GM12878 (cell line): ENCODE data around the gene RALGAPB. TPM values are rescaled to one million over a fixed set of nuclear protein-coding genes. Genes with fewer than 3 reads are reported as not detected.

Source experiments
- ATAC-seq: fragments of 200-7000 bp; cut with Tn5 transposase; 3 replicates; pipeline ENCODE4 v1.9.1; 2020; ENCODE audit warnings: mild to moderate bottlenecking, moderate library complexity
- BruUV-seq: library from RNA; stranded (reverse); fragments of 400-500 nt; replicated peaks from 2 replicates; lab custom pipeline; 2021; lab: Mats Ljungman, UMichigan
- CTCF ChIA-PET: fragments of 300-600 bp; sonication (Branson Sonifier 250); formaldehyde crosslinking; extraction: SDS; loops from one replicate; lab custom pipeline; 2021; ENCODE audit warnings: inconsistent platforms; lab: Yijun Ruan, JAX
- POLR2A ChIA-PET: fragments of 350-600 bp; formaldehyde crosslinking; extraction: SDS; loops from one replicate; lab custom pipeline; 2021; ENCODE audit warnings: inconsistent platforms; lab: Charles Lee
- RAD21 ChIA-PET: fragments of 300-600 bp; sonication (Branson Sonifier 250); formaldehyde crosslinking; loops from one replicate; lab custom pipeline; 2023; ENCODE audit warnings: antibody characterized with exemption; ENCODE audit not compliant: unreplicated experiment; lab: Charles Lee
- SMC1A ChIA-PET: fragments of 300-600 bp; sonication (Branson Sonifier 250); formaldehyde crosslinking; loops from one replicate; lab custom pipeline; 2023; ENCODE audit not compliant: unreplicated experiment, uncharacterized antibody; lab: Charles Lee
- DNase-seq: peaks from one replicate; pipeline ENCODE4 v3.0.0-alpha.2; 2011; ENCODE audit warnings: low read depth, low spot score
- FAIRE-seq: peaks from 3 replicates; lab custom pipeline; 2011; peaks lifted over from hg19 to GRCh38; lab: Jason Lieb, UNC
- H2AFZ ChIP-seq: 2 replicates; pipeline ENCODE4 v1.6.0; 2011; ENCODE audit warnings: low read depth, low read length, control low read depth; ENCODE audit not compliant: control insufficient read depth
- H3K27ac ChIP-seq: 2 replicates; pipeline ENCODE4 v1.5.1; 2011; ENCODE audit warnings: control low read depth; ENCODE audit not compliant: control insufficient read depth, insufficient read depth
- H3K27me3 ChIP-seq, 2 experiments: replicated peaks in 1 of 2; 2 replicates each; pipeline versions ENCODE4 v1.6.0 to v1.6.1; 2011; ENCODE audit warnings: low read length in 1 of 2; ENCODE audit not compliant: control insufficient read depth in 2 of 2, insufficient read depth in 2 of 2
- H3K36me3 ChIP-seq, 2 experiments: 2 replicates each; pipeline ENCODE4 v1.5.1; 2011; ENCODE audit warnings: low read length in 1 of 2; ENCODE audit not compliant: control insufficient read depth in 2 of 2, insufficient read depth in 2 of 2
- H3K4me1 ChIP-seq: 2 replicates; pipeline ENCODE4 v1.6.1; 2011; ENCODE audit warnings: mild to moderate bottlenecking, low read length, moderate library complexity, mixed read lengths; ENCODE audit not compliant: control insufficient read depth, insufficient read depth
- H3K4me2 ChIP-seq: 2 replicates; pipeline ENCODE4 v1.6.0; 2011; ENCODE audit warnings: control low read depth; ENCODE audit not compliant: control insufficient read depth, insufficient read depth
- H3K4me3 ChIP-seq: fragments of 200-600 bp; sonication (generic); 2 replicates; pipeline ENCODE4 v1.5.1; 2016
- H3K79me2 ChIP-seq: 2 replicates; pipeline ENCODE4 v1.6.0; 2011; ENCODE audit warnings: low read length; ENCODE audit not compliant: control insufficient read depth, insufficient read depth
- H3K9ac ChIP-seq: 2 replicates; pipeline ENCODE4 v1.8.0; 2011; ENCODE audit warnings: low read length, control low read depth, mixed read lengths; ENCODE audit not compliant: control insufficient read depth, insufficient read depth
- H3K9me3 ChIP-seq: replicated peaks from 3 replicates; pipeline ENCODE4 v1.5.1; 2011; ENCODE audit warnings: mild to moderate bottlenecking, low read length; ENCODE audit not compliant: control insufficient read depth, insufficient read depth
- H4K20me1 ChIP-seq: 2 replicates; pipeline ENCODE4 v1.6.0; 2011; ENCODE audit not compliant: control insufficient read depth, insufficient read depth
- CEBPB ChIP-seq, 2 experiments: fragments of 150-350 bp in 1 of 2; IDR thresholded peaks; 2 replicates each; pipeline ENCODE4 v1.6.1; 2012 to 2014; ENCODE audit warnings: low read depth in 2 of 2, low read length in 2 of 2, borderline replicate concordance in 1 of 2, inconsistent platforms in 1 of 2
- MXI1 ChIP-seq: fragments of 150-350 bp; IDR thresholded peaks from 2 replicates; pipeline ENCODE4 v1.6.1; 2011; ENCODE audit warnings: low read depth, mild to moderate bottlenecking, inconsistent platforms, low read length, improper control_type of control experiment
- NR2F1 ChIP-seq: fragments of 450-650 bp; conservative IDR thresholded peaks from 2 replicates; pipeline ENCODE4 v1.6.1; 2017; ENCODE audit warnings: mild to moderate bottlenecking
- NRF1 ChIP-seq: conservative IDR thresholded peaks from 2 replicates; pipeline ENCODE4 v1.6.1; 2011; ENCODE audit warnings: mild to moderate bottlenecking, low read depth, low read length, improper control_type of control experiment
- SMAD1 ChIP-seq: fragments of 450-650 bp; IDR thresholded peaks from 2 replicates; pipeline ENCODE4 v1.6.1; 2018; ENCODE audit warnings: mild to moderate bottlenecking, low read depth; ENCODE audit not compliant: partially characterized antibody
- YBX1 ChIP-seq: fragments of 450-650 bp; IDR thresholded peaks from 2 replicates; pipeline ENCODE4 v1.6.1; 2016; ENCODE audit warnings: antibody characterized with exemption
- WGBS: methylation state at CpG from one replicate; pipeline ENCODE4 v1.1.6; 2016; ENCODE audit warnings: low lambda C conversion rate; ENCODE audit not compliant: insufficient replicate concordance, insufficient coverage; ENCODE audit errors: missing lambda C conversion rate; 5-methylcytosine and 5-hydroxymethylcytosine counted together
- in situ Hi-C: fragments of 300-500 bp; cut with MboI; formaldehyde crosslinking; loops from 9 replicates; pipeline ENCODE4 v1.14.3; 2018; ENCODE audit warnings: mixed read lengths
- intact Hi-C: fragments of 100-400 bp; cut with micrococcal nuclease; formaldehyde crosslinking; loops from one replicate; pipeline ENCODE4 v1.14.2; 2022; ENCODE audit not compliant: unreplicated experiment
- polyA plus RNA-seq, 11 experiments: library from polyadenylated mRNA; depleted of rRNA in 4 of 11; unstranded in 6 of 11; stranded (reverse) in 5 of 11; fragments of >200 nt; fragmentation: Nextera tagmentation in 4 of 11; fragmentation: Illumina TruSeq in 1 of 11; extraction: Ambion mirVana in 4 of 11; extraction: Trizol in 1 of 11; gene quantifications; 1 replicate in 1 of 11; 2 replicates in 10 of 11; pipeline versions ENCODE4 v1.2.1 to v1.2.3, GENCODE V29; 2011 to 2016; ENCODE audit warnings: inconsistent platforms in 2 of 11, missing spikeins in 2 of 11, low read depth in 1 of 11
- total RNA-seq, 4 experiments: library from RNA; depleted of rRNA in 3 of 4; stranded (reverse); fragments of >200 nt in 3 of 4; fragmentation: Illumina TruSeq in 1 of 4; extraction: Trizol in 1 of 4; gene quantifications; 2 replicates each; pipeline versions ENCODE4 v1.2.1 to v1.2.3, GENCODE V29; 2013 to 2021
- TF ChIP-seq, protein P1 (sequence below): IDR thresholded peaks from 2 replicates; pipeline ENCODE4 v1.6.1; 2011; ENCODE audit warnings: low read depth, mild to moderate bottlenecking, low read length, moderate library complexity, borderline replicate concordance; ENCODE audit errors: extremely low read depth
- TF ChIP-seq, protein P2 (sequence below): IDR thresholded peaks from 2 replicates; pipeline ENCODE4 v1.6.1; 2012; ENCODE audit warnings: low read depth, low read length, improper control_type of control experiment

RALGAPB gene
- total and polyA plus RNA-seq, 10 of the 15 experiments (the other 5 are each of a cell fraction or from before 2014, with no cell fraction given), result 3.7 to 23.2 (median 15.5) TPM

DNA sequence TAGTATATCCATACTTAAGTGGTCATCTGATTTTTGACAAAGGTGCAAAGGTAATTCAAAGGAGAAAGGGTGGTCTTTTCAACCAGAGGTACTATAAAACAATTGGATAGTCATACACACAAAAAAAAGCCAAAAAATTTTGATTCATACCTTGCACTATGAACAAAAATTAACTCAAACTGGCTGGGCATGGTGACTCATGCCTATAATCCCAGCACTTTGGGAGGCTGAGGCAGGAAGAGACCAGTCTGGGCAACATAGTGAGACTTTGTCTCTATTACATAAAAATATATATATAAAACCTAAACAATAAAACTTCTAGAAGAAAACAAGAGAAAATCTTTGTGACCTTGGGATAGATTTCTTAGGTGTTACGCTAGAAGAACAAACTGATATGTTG is 64.5 kb downstream of the RALGAPB start:
- no peak for ATAC-seq

GRCh38 chr20:38538789-38539188 is 66.1 kb downstream of the RALGAPB start:
- no peaks in the 10 kb centered on the region for H3K9me3 ChIP-seq
- no peak overlapping the region for H3K27ac ChIP-seq
- no peak overlapping the region for H2AFZ ChIP-seq
- BruUV-seq, result no TSS peak
- ChIA-PET RAD21 (no interaction called here), POLR2A (no interaction called here), CTCF (interaction anchor here (1.1 kb wide), 1 partner anchor 11 kb away, joined by 5 read pairs; no protein-coding TSS in a partner anchor), SMC1A (no interaction called here)
- in situ Hi-C loops, result no loop called here
- ATAC-seq (no peak), FAIRE-seq (no peak), DNase-seq (no peak)
- no peaks in the 10 kb centered on the region for H4K20me1 ChIP-seq
- 98% methylated on average over 2 of the region's 2 CpGs for WGBS
- TF ChIP-seq NR2F1 (no peak), CEBPB (IDR thresholded peaks at IDR 0.05; ENCODE audit: borderline replicate concordance in 1 of 2, low read depth in 2 of 2, low read length in 2 of 2) (no peak), YBX1 (no peak)
- no peak overlapping the region for H3K9ac ChIP-seq
- intact Hi-C loops, result no loop called here
- no peaks in the 10 kb centered on the region for H3K27me3 ChIP-seq
- H3K79me2 ChIP-seq, result no peaks in the 10 kb centered on the region
- H3K4me2 ChIP-seq, result no peak overlapping the region
- H3K4me1 ChIP-seq, result no peaks in the 10 kb centered on the region
- peaks cover 1 to 24% of the 10 kb centered on the region in 2 experiments; a peak in 3 of 4 replicates for H3K36me3 ChIP-seq
- no peak overlapping the region for H3K4me3 ChIP-seq

More for the DNA sequence above, 64.5 kb downstream of the RALGAPB start:
- Histone ChIP-seq H3K79me2 (no peaks in the 10 kb centered on the region), H3K36me3 (peaks cover 1 to 30% of the 10 kb centered on the region in 2 experiments; a peak in 3 of 4 replicates), H3K4me2 (no peak overlapping the region), H4K20me1 (no peaks in the 10 kb centered on the region), H3K27me3 (no peaks in the 10 kb centered on the region), H3K9ac (no peak overlapping the region), H3K4me1 (no peaks in the 10 kb centered on the region), H2AFZ (no peak overlapping the region), H3K27ac (no peak overlapping the region), H3K4me3 (no peak overlapping the region), H3K9me3 (no peaks in the 10 kb centered on the region)
- ChIA-PET SMC1A (interaction anchor here (1.3 kb wide), 1 partner anchor 21 kb away, joined by 4 read pairs; no protein-coding TSS in a partner anchor), CTCF (no interaction called here), POLR2A (no interaction called here), RAD21 (no interaction called here)
- FAIRE-seq (no peak), DNase-seq (no peak)
- BruUV-seq, result no TSS peak
- in situ Hi-C loops (no loop called here), intact Hi-C loops (no loop called here)
- no peak for TF ChIP-seq MXI1
- no peak for TF ChIP-seq YBX1
- TF ChIP-seq, protein P1, sequence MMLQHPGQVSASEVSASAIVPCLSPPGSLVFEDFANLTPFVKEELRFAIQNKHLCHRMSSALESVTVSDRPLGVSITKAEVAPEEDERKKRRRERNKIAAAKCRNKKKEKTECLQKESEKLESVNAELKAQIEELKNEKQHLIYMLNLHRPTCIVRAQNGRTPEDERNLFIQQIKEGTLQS, result no peak
- TF ChIP-seq NRF1, result no peak
- no peak for TF ChIP-seq SMAD1
- TF ChIP-seq, protein P2, sequence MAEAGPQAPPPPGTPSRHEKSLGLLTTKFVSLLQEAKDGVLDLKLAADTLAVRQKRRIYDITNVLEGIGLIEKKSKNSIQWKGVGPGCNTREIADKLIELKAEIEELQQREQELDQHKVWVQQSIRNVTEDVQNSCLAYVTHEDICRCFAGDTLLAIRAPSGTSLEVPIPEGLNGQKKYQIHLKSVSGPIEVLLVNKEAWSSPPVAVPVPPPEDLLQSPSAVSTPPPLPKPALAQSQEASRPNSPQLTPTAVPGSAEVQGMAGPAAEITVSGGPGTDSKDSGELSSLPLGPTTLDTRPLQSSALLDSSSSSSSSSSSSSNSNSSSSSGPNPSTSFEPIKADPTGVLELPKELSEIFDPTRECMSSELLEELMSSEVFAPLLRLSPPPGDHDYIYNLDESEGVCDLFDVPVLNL, result no peak
- 100% methylated on average over 1 of the region's 1 CpG for WGBS
